Mesendoderm (in vitro differentiated cells): Measurements from ENCODE around the gene NOTCH4.

Experiments
- DNase-seq: peaks from one replicate; pipeline ENCODE4 v3.0.0; 2013
- H2AK5ac ChIP-seq: 2 replicates; pipeline ENCODE4 v1.6.1; 2013; ENCODE audit warnings: low read length, inconsistent platforms
- H2BK120ac ChIP-seq: 2 replicates; pipeline ENCODE4 v1.6.1; 2013; ENCODE audit warnings: low read depth, mild to moderate bottlenecking, low read length, moderate library complexity, mixed read lengths
- H2BK15ac ChIP-seq: replicated peaks from 2 replicates; pipeline ENCODE4 v1.6.1; 2013; ENCODE audit warnings: low read depth, mild to moderate bottlenecking, moderate library complexity
- H2BK5ac ChIP-seq: 2 replicates; pipeline ENCODE4 v1.6.1; 2013; ENCODE audit warnings: low read length, inconsistent platforms
- H3K18ac ChIP-seq: 2 replicates; pipeline ENCODE4 v1.6.1; 2013; ENCODE audit warnings: mild to moderate bottlenecking, low read length, mixed read lengths
- H3K23ac ChIP-seq: one replicate; pipeline ENCODE4 v1.6.1; 2013; ENCODE audit warnings: low read length
- H3K27ac ChIP-seq: 2 replicates; pipeline ENCODE4 v1.5.1; 2013; ENCODE audit warnings: low read depth, mild to moderate bottlenecking, inconsistent platforms, low read length, moderate library complexity
- H3K27me3 ChIP-seq: 2 replicates; pipeline ENCODE4 v1.6.1; 2013; ENCODE audit warnings: low read length, control low read depth, mild to moderate bottlenecking, inconsistent platforms; ENCODE audit not compliant: insufficient read depth, poor library complexity
- H3K36me3 ChIP-seq: 2 replicates; pipeline ENCODE4 v1.6.1; 2013; ENCODE audit warnings: low read length, inconsistent platforms; ENCODE audit not compliant: control insufficient read depth, insufficient read depth
- H3K4ac ChIP-seq: one replicate; pipeline ENCODE4 v1.6.1; 2013; ENCODE audit warnings: low read depth, mild to moderate bottlenecking, low read length, moderate library complexity
- H3K4me1 ChIP-seq: 2 replicates; pipeline ENCODE4 v1.6.1; 2013; ENCODE audit warnings: low read depth, low read length, inconsistent platforms; ENCODE audit not compliant: control insufficient read depth
- H3K4me2 ChIP-seq: 2 replicates; pipeline ENCODE4 v1.6.1; 2013; ENCODE audit warnings: low read length
- H3K4me3 ChIP-seq: 2 replicates; pipeline ENCODE4 v1.5.1; 2013; ENCODE audit warnings: mild to moderate bottlenecking, low read length
- H3K56ac ChIP-seq: one replicate; pipeline ENCODE4 v1.6.1; 2013; ENCODE audit warnings: low read length
- H3K79me1 ChIP-seq: 2 replicates; pipeline ENCODE4 v1.6.1; 2013; ENCODE audit warnings: low read length, inconsistent platforms
- H3K79me2 ChIP-seq: 2 replicates; pipeline ENCODE4 v1.6.1; 2013; ENCODE audit warnings: mild to moderate bottlenecking, low read length; ENCODE audit not compliant: control insufficient read depth, insufficient read depth
- H3K9ac ChIP-seq: 2 replicates; pipeline ENCODE4 v1.6.1; 2013; ENCODE audit warnings: low read length, inconsistent platforms
- H4K5ac ChIP-seq: one replicate; pipeline ENCODE4 v1.6.1; 2013; ENCODE audit warnings: low read length
- H4K8ac ChIP-seq: one replicate; pipeline ENCODE4 v1.6.1; 2013; ENCODE audit warnings: low read depth, mild to moderate bottlenecking, control low read depth, low read length, moderate library complexity
- WGBS: extraction: QIAGEN DNeasy Blood & Tissue Kit; methylation state at CpG from one replicate; pipeline ENCODE4 v1.1.7; 2013; ENCODE audit warnings: low lambda C conversion rate, missing lambda C conversion rate; ENCODE audit not compliant: insufficient coverage; ENCODE audit errors: extremely low coverage; 5-methylcytosine and 5-hydroxymethylcytosine counted together

The NOTCH4 gene

GRCh38 chr6:32184084-32184640 lies 39.7 kb downstream of the NOTCH4 start, which contains the start of gene AGER:
Gene AGER (minus strand): TSS chr6:32184253. CDS start chr6:32184222, 31 bp downstream.
- no peak within 1 kb of the TSS for H3K9ac ChIP-seq
- no peak within 1 kb of the TSS for H2BK5ac ChIP-seq
- H2AK5ac ChIP-seq, result no peak within 1 kb of the TSS
- no peaks in the 10 kb centered on the region for H3K27me3 ChIP-seq
- DNase-seq, result no peak
- H3K4ac ChIP-seq, result no peak within 1 kb of the TSS
- peaks cover 12% of the 10 kb centered on the region for H3K79me2 ChIP-seq
- no CpG with 5 or more reads among the region's 6 CpGs for WGBS
- peaks cover 8% of the 10 kb centered on the region for H3K36me3 ChIP-seq
- no peak within 1 kb of the TSS for H3K27ac ChIP-seq
- H4K8ac ChIP-seq, result no peak within 1 kb of the TSS
- H4K5ac ChIP-seq, result no peak within 1 kb of the TSS
- no peak within 1 kb of the TSS for H2BK15ac ChIP-seq
- no peak within 1 kb of the TSS for H2BK120ac ChIP-seq
- no peak within 1 kb of the TSS for H3K23ac ChIP-seq
- peaks cover 4% of the 10 kb centered on the region for H3K4me1 ChIP-seq
- peak within 1 kb of the TSS; percentile 44 for H3K56ac ChIP-seq
- H3K18ac ChIP-seq, result no peak within 1 kb of the TSS
- no peak within 1 kb of the TSS for H3K4me2 ChIP-seq
- H3K79me1 ChIP-seq, result peaks cover 10% of the 10 kb centered on the region
- H3K4me3 ChIP-seq, result no peak within 1 kb of the TSS

- Histone ChIP-seq H3K79me1 (peaks cover 8% of the 10 kb centered on the region), H3K9ac (no peak overlapping the region), H3K18ac (no peak overlapping the region), H3K4me1 (peaks cover 4% of the 10 kb centered on the region), H3K4me3 (no peak overlapping the region), H3K4ac (no peak overlapping the region), H3K4me2 (no peak overlapping the region), H2BK5ac (no peak overlapping the region), H3K79me2 (peaks cover 11% of the 10 kb centered on the region), H4K8ac (no peak overlapping the region), H3K27me3 (no peaks in the 10 kb centered on the region), H4K5ac (no peak overlapping the region), H3K27ac (no peak overlapping the region), H3K36me3 (peaks cover 8% of the 10 kb centered on the region), H2AK5ac (no peak overlapping the region), H2BK120ac (no peak overlapping the region), H3K23ac (no peak overlapping the region), H3K56ac (no peak overlapping the region), H2BK15ac (no peak overlapping the region)
- no CpG with 5 or more reads among the region's 15 CpGs for WGBS
- no peak for DNase-seq
These were observed 40.3 kb downstream of the NOTCH4 start for GRCh38 chr6:32183483-32184083.

GRCh38 chr6:32183030-32183429 lies 40.8 kb downstream of the NOTCH4 start:
- no peak overlapping the region for H3K9ac ChIP-seq

GRCh38 chr6:32182555-32182981 lies 41.3 kb downstream of the NOTCH4 start:
- peaks cover 4% of the 10 kb centered on the region for H3K4me1 ChIP-seq
- H3K23ac ChIP-seq, result no peak overlapping the region
- peak overlapping the region; percentile 1 for H3K9ac ChIP-seq
- DNase-seq, result no peak
- H3K36me3 ChIP-seq, result peaks cover 7% of the 10 kb centered on the region
- no peak overlapping the region for H3K4me3 ChIP-seq
- no peak overlapping the region for H4K8ac ChIP-seq
- H2BK15ac ChIP-seq, result no peak overlapping the region
- H3K79me1 ChIP-seq, result peaks cover 5% of the 10 kb centered on the region
- H2AK5ac ChIP-seq, result no peak overlapping the region
- no peaks in the 10 kb centered on the region for H3K27me3 ChIP-seq
- H3K18ac ChIP-seq, result no peak overlapping the region
- peaks cover 7% of the 10 kb centered on the region for H3K79me2 ChIP-seq
- H3K4me2 ChIP-seq, result no peak overlapping the region
- no peak overlapping the region for H3K27ac ChIP-seq
- no peak overlapping the region for H2BK120ac ChIP-seq
- no CpG with 5 or more reads among the region's 10 CpGs for WGBS
- no peak overlapping the region for H2BK5ac ChIP-seq
- H3K4ac ChIP-seq, result no peak overlapping the region
- no peak overlapping the region for H3K56ac ChIP-seq
- H4K5ac ChIP-seq, result no peak overlapping the region

More at GRCh38 chr6:32183030-32183429, 40.8 kb downstream of the NOTCH4 start:
- H4K8ac ChIP-seq, result no peak overlapping the region
- no peak overlapping the region for H2BK120ac ChIP-seq
- no peak overlapping the region for H4K5ac ChIP-seq
- no peak overlapping the region for H3K4me3 ChIP-seq
- no peak overlapping the region for H3K56ac ChIP-seq
- peaks cover 8% of the 10 kb centered on the region for H3K79me1 ChIP-seq
- H3K18ac ChIP-seq, result no peak overlapping the region
- peaks cover 9% of the 10 kb centered on the region for H3K79me2 ChIP-seq
- no CpG with 5 or more reads among the region's 3 CpGs for WGBS
- no peak for DNase-seq
- no peak overlapping the region for H3K4me2 ChIP-seq
- no peaks in the 10 kb centered on the region for H3K27me3 ChIP-seq
- H2AK5ac ChIP-seq, result no peak overlapping the region
- H3K36me3 ChIP-seq, result peaks cover 8% of the 10 kb centered on the region
- H3K27ac ChIP-seq, result no peak overlapping the region
- no peak overlapping the region for H3K23ac ChIP-seq
- no peak overlapping the region for H2BK5ac ChIP-seq
- H3K4ac ChIP-seq, result no peak overlapping the region
- H3K4me1 ChIP-seq, result peaks cover 4% of the 10 kb centered on the region
- H2BK15ac ChIP-seq, result no peak overlapping the region

GRCh38 chr6:32181915-32182529 lies 41.8 kb downstream of the NOTCH4 start:
- DNase-seq, result no peak
- H3K27me3 ChIP-seq, result no peaks in the 10 kb centered on the region
- H4K5ac ChIP-seq, result no peak overlapping the region
- H3K27ac ChIP-seq, result no peak overlapping the region
- no peak overlapping the region for H3K23ac ChIP-seq
- peaks cover 4% of the 10 kb centered on the region for H3K4me1 ChIP-seq
- no peak overlapping the region for H2BK15ac ChIP-seq
- H3K9ac ChIP-seq, result peak overlapping the region; percentile 1
- H3K79me2 ChIP-seq, result peaks cover 7% of the 10 kb centered on the region
- H4K8ac ChIP-seq, result no peak overlapping the region
- H2BK120ac ChIP-seq, result no peak overlapping the region
- H3K18ac ChIP-seq, result no peak overlapping the region
- H3K36me3 ChIP-seq, result peaks cover 4% of the 10 kb centered on the region
- H3K79me1 ChIP-seq, result peaks cover 3% of the 10 kb centered on the region
- H3K4ac ChIP-seq, result no peak overlapping the region
- peak overlapping the region; percentile 30 for H3K56ac ChIP-seq
- no CpG with 5 or more reads among the region's 10 CpGs for WGBS
- H2BK5ac ChIP-seq, result no peak overlapping the region
- H3K4me2 ChIP-seq, result no peak overlapping the region
- no peak overlapping the region for H3K4me3 ChIP-seq
- no peak overlapping the region for H2AK5ac ChIP-seq
